AG10803 (cell line): ENCODE data around the gene CADM2.

Source experiments
- DNase-seq: peaks from one replicate; pipeline ENCODE4 v3.0.0; 2010; ENCODE audit warnings: low read depth
- H3K4me3 ChIP-seq: 2 replicates; pipeline ENCODE4 v1.5.1; 2011; ENCODE audit warnings: mild to moderate bottlenecking, low read length, control low read depth
- CTCF ChIP-seq: conservative IDR thresholded peaks from 2 replicates; pipeline ENCODE4 v1.5.1; 2011; ENCODE audit warnings: mild to moderate bottlenecking, low read length, control low read depth, inconsistent platforms

CADM2 gene

GRCh38 chr3:86046436-86047136 lies 1087.8 kb downstream of the CADM2 start:
- DNase-seq: no peak
- TF ChIP-seq CTCF: no peak
- no peak overlapping the region for H3K4me3 ChIP-seq

DNA sequence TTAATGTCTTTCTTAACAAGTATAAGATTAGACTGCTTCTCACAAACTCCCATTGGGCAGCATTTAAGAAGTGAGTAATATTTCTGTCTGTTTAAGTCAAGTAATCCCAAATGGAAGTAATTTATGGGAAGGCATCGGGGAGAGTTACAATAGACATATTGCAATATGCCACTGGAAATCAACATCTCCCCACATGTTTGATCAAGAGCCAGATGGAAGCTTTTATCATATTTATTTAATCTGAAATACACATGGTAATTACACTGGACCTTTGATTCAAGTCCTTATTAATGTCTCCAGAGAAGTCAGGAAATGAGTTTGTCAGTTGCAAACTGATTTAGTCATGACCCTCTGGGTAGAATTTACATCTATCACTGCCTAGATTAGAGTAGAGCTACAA lies 1088.4 kb downstream of the CADM2 start:
- no peak overlapping the region for H3K4me3 ChIP-seq
- TF ChIP-seq CTCF: no peak
- no peak for DNase-seq

DNA sequence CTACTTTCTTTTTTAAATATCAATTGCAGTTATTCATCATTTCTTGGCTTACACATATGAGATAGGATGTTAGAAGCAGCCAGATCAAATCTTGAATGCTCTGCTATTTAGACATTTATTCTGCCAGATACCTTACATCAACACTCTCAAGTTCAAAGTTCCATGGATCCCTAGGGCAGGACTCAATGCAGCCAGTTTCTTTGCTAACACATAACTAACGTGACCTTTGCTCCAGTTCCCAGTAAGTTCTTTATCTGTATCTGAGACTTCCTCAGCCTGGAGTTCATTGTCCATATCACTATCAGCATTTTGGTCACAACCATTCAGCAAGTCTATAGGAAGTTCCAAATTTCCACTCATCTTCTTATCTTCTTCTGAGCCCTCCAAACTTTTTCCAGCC lies 1092.3 kb downstream of the CADM2 start:
- TF ChIP-seq CTCF: no peak
- no peak for DNase-seq

GRCh38 chr3:86056032-86056431 lies 1097.2 kb downstream of the CADM2 start:
- no peak for DNase-seq
- no peak for TF ChIP-seq CTCF
- H3K4me3 ChIP-seq: no peak overlapping the region

More for the DNA sequence above, 1092.3 kb downstream of the CADM2 start:
- H3K4me3 ChIP-seq: no peak overlapping the region

- DNase-seq: no peak
- no peak for TF ChIP-seq CTCF
- no peak overlapping the region for H3K4me3 ChIP-seq
These were observed 1098.2 kb downstream of the CADM2 start for GRCh38 chr3:86056962-86057361.

DNA sequence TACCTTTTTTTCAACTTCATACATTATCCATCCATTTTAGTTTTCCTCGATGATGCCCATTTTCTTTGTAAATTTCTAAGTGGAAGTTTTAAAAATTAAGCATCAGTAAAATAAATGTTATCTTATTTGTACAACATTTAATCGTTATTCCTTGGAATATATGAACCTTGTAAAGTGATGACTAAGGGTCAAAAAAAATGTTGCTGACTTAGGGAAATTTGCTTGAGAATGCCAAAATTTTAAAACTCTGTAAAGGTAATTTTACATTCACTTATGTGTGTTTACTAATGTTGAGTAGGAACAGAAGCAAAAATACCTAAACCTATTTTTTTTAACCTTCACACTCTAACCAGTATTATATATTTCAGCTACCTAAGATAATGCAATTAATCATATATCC lies 1115.0 kb downstream of the CADM2 start:
- no peak for TF ChIP-seq CTCF
- no peak for DNase-seq
- no peak overlapping the region for H3K4me3 ChIP-seq

DNA sequence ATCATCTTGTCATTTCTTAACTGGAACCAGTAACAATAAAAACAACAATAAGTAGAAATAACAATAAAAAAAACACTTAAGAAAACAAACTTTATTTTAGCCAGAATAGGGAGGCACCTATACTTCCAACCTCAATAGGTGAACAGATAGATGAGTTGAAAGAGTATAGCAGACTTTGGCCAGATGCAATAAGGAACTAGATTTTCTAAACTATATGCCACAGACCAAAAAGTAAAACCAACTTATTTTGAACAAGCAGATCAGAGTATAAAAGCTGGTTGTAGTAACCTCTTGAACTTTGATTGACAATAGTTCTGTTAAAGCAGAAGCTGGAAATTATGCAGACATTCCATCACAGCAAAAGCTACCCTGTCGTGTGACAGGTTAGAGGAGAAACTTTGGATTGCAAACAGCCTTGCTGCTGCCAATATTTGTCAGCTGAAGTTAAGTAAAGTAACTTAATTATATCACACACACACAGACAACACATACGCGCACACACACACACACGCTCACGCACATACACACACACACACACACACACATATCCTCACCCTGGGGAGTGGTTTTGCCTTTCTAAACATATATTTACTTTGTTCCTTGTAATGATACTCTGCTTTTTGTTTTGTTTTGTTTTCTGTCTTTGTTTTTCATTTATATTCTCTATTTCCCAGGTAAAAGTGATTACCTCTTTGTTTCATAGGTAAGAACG lies 1128.5 kb downstream of the CADM2 start:
- no peak for DNase-seq
- no peak overlapping the region for H3K4me3 ChIP-seq
- no peak for TF ChIP-seq CTCF
